Stimulated activated CD8-positive, alpha-beta memory T cell treated with anti-CD3 and anti-CD28 coated beads, Interleukin-12 subunit alpha, Interleukin-12 subunit beta, amount 100 ng/mL, for 24 hours (primary cell): ENCODE measurements around the gene PDE4C.

Experiments
- DNase-seq: peaks from one replicate; pipeline ENCODE4 v3.0.0-alpha.2; 2020; ENCODE audit errors: extremely low read depth

Gene PDE4C

GRCh38 chr19:18254546-18255503 is 28.6 kb upstream of the PDE4C start:
- no peak for DNase-seq

DNA sequence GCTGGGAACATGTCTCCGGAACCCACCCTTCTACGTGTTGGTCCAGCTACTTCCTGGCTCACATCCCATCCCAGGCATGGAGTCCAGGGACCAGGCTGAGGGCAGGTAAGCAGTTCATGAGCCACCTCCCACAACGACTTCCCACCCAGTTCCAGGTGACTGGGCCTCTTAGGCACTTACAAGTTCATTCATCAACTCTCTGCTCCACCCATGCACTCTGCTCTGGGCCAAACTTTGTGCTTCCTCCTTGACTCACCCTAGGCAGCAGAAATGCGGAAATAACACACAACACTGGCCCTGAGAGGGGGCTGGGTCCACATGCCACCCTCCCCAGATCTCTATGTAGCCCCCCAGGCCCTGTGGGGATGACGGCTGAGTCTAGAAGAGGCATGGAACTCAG is 27.5 kb upstream of the PDE4C start:
- DNase-seq: no peak

DNA sequence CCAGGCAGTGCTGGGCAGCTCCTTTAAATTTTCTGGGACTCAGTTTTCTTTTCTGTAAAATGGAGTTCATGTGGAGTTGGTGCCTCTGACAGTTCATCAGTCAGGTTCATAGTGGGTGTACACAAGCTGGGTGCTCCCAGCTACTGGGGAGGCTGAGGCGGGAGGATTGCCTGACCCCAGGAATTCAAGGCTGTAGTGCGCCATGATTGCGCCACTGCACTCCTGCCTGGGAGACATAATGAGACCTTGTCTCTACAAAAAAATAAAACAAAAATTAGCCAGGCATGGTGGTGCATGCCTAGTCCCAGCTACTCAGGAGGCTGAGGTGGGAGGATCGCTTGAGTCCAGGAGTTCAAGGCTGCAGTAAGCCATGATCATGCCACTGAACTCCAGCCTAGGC is 26.9 kb upstream of the PDE4C start:
- DNase-seq: no peak

DNA sequence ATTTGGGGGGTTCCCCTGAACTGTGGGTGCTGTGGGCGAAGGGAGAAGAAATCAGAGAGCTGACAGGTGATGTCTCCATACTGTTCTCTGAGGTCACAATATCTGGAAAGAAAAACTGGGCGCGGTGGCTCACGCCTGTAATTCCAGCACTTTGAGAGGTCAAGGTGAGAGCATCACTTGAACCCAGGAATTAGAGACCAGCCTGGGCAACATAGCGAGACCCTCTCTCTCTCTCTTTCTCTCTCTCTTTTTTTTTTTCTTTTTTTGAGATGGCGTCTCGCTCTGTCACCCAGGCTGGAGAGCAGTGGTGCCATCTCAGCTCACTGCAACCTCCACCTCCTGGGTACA is 26.1 kb upstream of the PDE4C start:
- DNase-seq: no peak

DNA sequence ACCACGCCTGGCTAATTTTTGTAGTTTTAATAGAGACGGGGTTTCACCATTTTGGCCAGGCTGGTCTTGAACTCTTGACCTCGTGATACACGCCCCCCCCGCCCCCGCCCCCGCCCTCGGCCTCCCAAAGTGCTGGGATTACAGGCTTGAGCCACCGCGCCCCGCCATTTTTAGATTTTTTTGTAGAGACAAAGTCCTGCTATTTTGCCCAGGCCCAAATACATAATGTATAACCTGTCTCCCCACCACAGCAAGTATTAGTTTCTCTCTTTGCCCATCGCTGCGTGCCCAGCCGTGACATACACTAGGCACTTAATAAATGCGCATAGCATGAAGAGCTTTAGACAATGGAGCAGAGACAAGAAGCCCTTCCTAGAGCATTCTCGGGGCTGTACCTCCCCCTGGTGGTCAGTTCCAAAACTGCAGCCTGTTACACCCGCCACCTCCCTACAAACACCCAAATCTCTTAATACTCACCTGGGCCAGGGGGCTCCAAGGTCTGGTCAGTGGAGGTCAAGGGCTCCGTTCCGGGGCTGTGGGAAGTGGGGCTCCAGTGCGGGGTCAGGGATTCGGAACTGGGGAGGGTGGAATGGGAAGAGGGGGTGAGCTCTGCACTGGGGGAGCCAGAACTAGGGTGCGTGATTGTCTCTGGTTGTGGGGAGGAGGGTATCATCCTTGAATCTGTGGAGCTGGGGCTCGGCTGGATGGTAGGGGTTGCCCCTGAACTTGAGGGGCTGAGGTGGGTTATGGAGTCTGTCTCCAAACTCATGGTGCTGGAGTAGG is 25.5 kb upstream of the PDE4C start:
- DNase-seq: no peak

GRCh38 chr19:18249834-18250233 is 23.6 kb upstream of the PDE4C start:
- DNase-seq: no peak

DNA sequence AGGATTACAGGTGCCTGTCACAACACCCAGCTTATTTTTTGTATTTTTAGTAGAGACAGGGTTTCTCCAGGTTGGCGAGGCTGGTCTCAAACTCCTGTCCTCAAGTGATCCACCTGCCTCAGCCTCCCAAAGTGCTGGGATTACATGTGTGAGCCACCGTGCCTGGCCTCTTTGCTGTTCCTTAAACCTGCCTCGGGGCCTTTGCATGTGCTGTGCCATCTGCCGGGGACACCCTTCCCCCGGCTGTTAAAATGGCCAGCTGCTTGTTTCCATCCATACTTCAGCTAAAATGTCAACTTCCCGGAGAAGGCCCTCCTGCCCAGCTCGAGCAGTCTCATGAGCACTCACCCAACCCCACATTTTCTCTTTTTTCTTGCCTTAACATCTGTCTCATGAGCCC is 19.1 kb upstream of the PDE4C start:
- DNase-seq: no peak

- no peak for DNase-seq
These were observed 13.1 kb upstream of the PDE4C start for GRCh38 chr19:18239303-18239702.

DNA sequence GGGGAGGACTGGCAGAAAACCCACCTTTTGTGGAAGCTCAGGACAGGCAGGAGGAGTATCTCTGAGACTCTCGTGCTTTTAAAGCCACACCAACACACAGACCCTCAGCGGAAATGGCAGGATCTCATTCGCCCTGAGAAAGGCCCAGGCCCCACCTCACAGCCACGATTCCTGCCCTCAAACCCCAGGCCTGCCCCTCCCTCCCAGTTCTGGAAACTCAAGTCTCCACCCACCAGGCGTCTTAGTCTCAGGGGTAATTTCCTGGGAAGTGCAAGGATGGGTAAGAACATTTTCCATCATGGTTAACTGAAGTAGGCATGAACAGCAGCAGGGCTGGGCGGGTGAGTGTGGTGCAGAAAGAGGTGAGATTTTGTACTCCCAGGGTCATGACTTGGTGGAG is 8.0 kb upstream of the PDE4C start:
- no peak for DNase-seq

GRCh38 chr19:18233224-18233825 is 7.1 kb upstream of the PDE4C start:
- DNase-seq: no peak

DNA sequence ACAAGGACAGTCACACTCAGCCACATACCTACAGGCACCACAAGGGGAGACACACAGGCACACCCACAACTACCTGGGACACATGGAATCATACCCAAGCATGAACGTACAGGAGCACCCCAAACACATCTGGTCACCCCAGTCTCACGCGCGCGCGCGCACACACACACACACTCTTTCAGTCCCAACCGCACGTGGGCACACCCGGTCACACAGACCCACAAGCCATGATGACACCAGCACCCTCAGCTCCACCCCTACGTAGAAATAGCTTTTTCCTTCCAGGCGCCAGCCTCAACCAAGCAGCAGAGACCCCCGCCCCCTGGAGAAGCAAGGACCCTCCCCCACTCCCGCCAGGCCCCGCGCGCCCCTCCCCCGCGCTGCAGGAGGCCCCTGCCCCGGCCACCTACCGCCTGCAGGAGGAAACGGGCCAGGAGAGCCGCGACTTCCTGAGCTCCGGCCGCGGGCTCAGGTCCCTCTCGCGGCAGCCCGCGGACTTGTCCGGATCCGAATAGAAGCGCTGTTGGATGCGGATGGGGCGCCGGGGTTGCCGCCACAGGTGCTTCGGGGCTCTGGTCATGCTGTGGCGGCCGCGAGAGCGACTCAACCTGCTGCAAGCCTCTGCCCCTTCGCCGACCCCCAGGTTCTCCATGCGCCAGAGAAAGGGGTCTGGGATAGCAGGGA is 6.4 kb upstream of the PDE4C start:
- no peak for DNase-seq

GRCh38 chr19:18231775-18232174 is 5.5 kb upstream of the PDE4C start:
- DNase-seq: no peak

DNA sequence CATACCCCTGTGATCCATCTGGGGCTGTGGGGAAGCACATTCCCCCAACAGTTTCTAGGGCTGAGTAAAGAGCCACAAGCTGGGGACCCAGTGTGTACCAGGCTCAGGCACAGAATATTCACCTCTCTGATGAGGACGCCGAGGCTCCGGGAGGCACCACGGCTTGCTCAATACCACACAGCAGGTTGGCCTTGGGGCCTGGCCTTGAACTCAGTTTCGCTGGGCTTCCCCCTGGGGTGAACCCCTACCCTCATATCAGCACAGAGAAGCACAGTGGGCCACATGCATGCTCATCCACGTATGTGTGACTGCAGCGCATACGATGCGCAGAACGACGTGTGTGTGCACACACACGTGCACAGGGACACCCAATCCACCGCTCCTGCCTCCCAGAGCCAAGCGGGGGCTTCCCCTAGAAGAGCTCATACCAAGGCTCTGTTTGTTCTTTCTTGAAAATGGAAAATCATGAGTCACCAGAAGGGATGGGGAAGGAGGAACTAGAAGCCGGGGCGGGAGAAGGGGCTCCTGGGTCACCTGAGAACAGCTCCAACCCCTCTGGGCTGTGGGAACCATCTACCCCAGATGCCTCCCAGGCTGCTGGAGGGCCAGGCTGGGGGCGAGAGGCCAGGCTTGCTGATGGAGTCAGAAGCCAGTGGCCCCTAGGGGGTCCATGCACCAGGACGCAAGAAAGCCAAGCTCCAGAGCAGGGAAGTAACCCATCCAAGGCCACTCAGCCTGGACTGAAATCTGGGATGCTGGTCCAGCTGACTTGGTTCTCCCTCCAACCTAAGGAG is 4.9 kb upstream of the PDE4C start:
- DNase-seq: no peak

- DNase-seq: no peak
These were observed 3.7 kb upstream of the PDE4C start for GRCh38 chr19:18229915-18230314.

DNA sequence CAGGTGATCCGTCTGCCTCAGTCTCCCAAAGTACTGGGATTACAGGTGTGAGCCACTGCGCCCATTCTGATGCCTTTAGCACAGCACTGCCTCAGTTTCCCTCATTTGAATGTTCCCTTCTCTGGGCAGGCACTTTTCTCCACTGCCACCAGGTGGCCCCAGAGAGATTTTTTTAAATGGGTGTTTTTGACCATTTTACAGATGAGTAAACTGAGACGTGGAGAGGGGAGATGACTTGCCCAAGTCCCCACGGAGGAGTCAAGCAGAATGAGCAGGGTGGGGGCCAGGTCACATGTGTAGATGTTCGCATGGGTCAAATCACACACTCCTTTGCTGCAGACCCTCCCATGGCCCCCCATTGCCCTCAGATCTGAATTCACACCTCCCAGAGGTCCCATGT is 3.2 kb upstream of the PDE4C start:
- no peak for DNase-seq

DNA sequence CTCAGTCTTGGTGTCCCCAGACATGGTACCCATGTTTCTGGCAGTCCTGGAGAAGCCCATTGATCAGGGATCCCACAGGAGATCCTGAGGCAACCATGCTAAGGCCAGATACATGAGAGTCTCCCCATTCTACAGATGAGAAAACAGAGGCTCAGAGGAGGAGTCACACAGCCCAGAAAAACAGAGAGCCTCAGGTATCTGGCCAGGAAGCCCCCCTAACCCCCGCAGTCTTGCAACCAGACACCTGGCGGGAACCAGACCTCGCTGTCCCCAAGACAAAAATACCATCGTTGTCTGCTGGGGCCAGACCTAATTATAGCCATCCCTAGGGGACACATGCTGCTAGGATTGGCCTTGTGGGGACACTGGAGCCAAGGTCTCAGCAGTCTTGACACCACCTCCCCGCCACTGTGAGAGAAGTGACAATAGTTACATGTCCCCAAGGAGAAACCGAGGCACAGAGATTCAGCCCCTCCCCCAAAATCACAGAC is 1.6 kb upstream of the PDE4C start:
- DNase-seq: no peak

DNA sequence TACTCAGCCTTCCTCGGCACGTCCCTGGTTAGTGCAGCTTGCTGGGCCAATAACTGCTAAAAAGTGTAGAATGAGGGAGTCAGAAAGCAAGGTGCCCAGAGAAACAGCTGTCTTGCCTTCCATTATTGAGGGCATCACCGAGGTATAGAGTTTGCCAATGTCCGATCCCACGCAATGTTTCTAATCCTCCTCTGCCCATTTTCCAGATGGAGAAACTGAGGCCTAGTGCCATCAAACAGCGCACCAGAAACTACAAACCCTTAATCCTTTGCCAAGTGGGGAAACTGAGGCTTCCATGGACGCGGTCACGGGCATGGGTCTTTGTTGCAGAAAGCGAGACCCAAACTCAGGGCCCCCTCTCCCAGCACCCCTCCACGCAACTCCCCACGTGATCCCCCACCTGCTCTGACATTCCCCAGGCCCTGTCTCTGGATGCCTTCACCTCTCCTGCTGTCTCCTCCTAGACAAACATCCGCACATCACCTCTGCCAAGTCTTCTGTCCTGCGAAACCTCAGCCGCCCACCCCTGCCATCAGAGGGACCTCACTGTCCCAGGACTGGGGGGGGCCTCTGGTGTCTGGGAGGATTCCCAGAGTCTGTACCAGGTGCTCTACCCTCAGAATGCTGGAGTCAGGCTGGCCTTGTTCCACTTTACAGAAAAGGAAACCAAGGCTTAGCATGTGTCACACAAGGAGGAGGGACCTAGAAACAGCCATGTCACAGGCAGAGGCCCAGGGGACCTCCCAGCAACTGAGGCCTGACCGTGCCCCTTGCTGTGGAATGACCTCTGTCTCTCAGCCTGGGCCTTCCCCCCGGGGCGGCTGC is 930 bp upstream of the PDE4C start:
- no peak for DNase-seq

- no peak for DNase-seq
These were observed 910 bp downstream of the PDE4C start for GRCh38 chr19:18225355-18225701.

DNA sequence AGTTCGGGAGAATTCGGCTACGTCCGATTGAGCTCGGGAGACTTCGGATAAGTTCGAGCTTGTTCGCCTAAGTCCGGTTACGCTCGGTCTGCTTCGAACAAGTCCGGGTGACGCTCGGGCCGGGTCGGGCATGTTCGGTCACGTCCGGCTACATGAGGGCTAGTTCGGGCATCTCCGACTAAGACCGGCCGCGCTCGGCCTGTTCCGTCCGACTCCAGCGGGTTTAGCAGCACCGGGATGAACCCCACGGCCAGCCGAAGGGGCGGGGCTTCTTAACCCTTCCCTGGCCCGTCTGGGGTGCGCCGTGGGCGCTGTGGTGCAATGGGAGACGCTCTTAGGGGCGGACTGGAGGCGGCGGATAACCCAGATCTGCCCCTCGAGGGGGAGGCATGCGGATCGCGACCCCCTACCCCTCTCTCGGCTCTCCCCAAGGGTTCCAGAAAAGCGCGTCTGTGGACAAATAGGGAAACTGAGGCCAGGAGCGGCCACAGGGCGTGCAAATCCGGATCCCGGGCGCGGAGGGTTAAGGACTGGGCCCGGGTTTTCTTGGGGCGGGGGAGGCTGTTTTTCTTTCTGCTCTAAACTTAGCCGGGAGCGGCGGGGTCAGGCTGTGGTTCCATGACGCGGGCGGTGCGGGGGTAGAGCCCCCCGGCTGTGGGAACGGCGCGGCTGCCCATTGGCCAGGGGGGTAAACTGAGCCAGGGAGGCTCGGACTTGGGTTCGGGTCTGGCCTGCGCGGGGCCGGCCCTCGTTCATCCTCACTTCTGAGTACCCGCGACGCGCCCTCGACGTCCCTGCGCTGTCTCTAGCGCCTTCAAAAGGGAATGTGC is 1.5 kb downstream of the PDE4C start:
- peak; percentile 82 for DNase-seq
